ENCODE data around the gene BIRC7. TPM values are rescaled to one million over a fixed set of nuclear protein-coding genes. Genes with fewer than 3 reads are reported as not detected.

The BIRC7 gene
- total and polyA plus RNA-seq, 2 donors (not counting 3 experiments of a cell fraction or from before 2014, with no cell fraction given), result not detected

DNA sequence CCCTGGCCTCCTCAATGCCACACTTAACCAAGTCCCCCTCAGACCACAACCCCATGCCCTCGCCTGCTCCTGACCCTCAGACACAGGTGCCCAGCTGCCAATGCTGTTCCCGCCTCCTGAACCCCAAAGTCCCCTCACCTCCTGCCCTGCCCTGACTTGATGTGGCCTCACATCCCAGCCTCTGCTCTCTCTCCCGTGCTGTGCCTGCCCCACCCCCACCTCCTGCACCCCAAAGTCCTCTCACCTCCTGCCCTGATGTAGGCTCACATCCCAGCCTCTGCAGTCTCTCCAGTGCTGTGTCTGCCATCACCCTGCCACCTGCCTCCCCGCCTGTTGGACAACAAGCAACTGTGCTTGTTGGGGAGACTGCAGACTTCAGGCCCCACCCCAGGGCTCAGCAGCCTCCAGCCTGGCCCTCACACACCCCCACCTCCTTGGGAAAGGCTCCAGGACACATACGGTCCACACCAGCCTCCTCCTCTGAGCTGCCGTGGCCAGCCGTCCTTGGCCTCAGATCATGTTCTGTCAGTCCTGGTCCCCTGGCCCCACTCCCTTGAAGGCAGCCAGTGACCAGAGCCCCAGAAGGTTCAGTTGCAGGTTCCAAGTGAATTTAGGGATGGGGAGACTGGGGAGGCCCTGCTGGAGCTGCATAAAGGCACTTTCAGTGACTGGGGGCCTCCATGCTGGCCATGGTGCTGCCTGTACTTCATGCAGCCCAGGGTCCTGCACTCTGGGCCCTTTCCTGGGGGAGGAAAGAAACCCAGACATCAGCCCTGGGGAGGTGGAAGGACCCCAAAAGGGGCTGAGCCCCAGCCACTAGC lies 48.2 kb upstream of the BIRC7 start:
- Histone ChIP-seq H3K9me1 (replicated peaks; ENCODE audit: control insufficient read depth, extremely low read depth, insufficient read depth, low read length) (no peaks in the 10 kb centered on the region), H3K36me3 (ENCODE audit: control insufficient read depth in 2 of 2, extremely low read depth in 1 of 2, insufficient read depth in 2 of 2, low read length in 2 of 2) (no peaks in the 10 kb centered on the region), H3K4me2 (ENCODE audit: insufficient read depth, low read length) (no peak overlapping the region), H3K4me3 (replicated peaks in 1 of 3; ENCODE audit: insufficient read depth in 1 of 3, low read depth in 1 of 3, low read length in 3 of 3) (no peak overlapping the region), H3K27me3 (ENCODE audit: control insufficient read depth in 2 of 2, insufficient read depth in 2 of 2, low read length in 2 of 2) (no peaks in the 10 kb centered on the region), H3K27ac (ENCODE audit: insufficient read depth, low read depth, low read length) (no peak overlapping the region), H2AFZ (ENCODE audit: low read depth, low read length) (no peak overlapping the region), H3K79me2 (ENCODE audit: control insufficient read depth, insufficient read depth, low read length) (no peaks in the 10 kb centered on the region), H3K9ac (replicated peaks; ENCODE audit: extremely low read depth, insufficient read depth, low read length) (no peak overlapping the region), H3K4me1 (ENCODE audit: control insufficient read depth, extremely low read depth, insufficient read depth, low read length) (no peaks in the 10 kb centered on the region), H3K9me3 (replicated peaks; ENCODE audit: control insufficient read depth, insufficient read depth, low read length) (no peaks in the 10 kb centered on the region), H4K20me1 (replicated peaks; ENCODE audit: control insufficient read depth, extremely low read depth, insufficient read depth, low read length) (no peaks in the 10 kb centered on the region)
- TF ChIP-seq JUN (IDR thresholded peaks at IDR 0.05; ENCODE audit: borderline replicate concordance, insufficient read depth, insufficient read length, low read depth), result no peak
- TF ChIP-seq POLR2A (IDR thresholded peaks at IDR 0.05; ENCODE audit: low read depth, low read length), result no peak
- TF ChIP-seq EZH2 (IDR thresholded peaks at IDR 0.05; ENCODE audit: borderline replicate concordance, low read depth, low read length, severe bottlenecking), result no peak
- TF ChIP-seq MYC (IDR thresholded peaks at IDR 0.05; ENCODE audit: low read depth, low read length), result no peak
- TF ChIP-seq, protein P1, sequence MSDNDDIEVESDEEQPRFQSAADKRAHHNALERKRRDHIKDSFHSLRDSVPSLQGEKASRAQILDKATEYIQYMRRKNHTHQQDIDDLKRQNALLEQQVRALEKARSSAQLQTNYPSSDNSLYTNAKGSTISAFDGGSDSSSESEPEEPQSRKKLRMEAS (IDR thresholded peaks at IDR 0.05; ENCODE audit: insufficient read depth, insufficient read length), result no peak
- TF ChIP-seq POLR2AphosphoS5 (IDR thresholded peaks at IDR 0.05; ENCODE audit: insufficient read depth, low read depth, low read length), result no peak
- TF ChIP-seq, protein P2, sequence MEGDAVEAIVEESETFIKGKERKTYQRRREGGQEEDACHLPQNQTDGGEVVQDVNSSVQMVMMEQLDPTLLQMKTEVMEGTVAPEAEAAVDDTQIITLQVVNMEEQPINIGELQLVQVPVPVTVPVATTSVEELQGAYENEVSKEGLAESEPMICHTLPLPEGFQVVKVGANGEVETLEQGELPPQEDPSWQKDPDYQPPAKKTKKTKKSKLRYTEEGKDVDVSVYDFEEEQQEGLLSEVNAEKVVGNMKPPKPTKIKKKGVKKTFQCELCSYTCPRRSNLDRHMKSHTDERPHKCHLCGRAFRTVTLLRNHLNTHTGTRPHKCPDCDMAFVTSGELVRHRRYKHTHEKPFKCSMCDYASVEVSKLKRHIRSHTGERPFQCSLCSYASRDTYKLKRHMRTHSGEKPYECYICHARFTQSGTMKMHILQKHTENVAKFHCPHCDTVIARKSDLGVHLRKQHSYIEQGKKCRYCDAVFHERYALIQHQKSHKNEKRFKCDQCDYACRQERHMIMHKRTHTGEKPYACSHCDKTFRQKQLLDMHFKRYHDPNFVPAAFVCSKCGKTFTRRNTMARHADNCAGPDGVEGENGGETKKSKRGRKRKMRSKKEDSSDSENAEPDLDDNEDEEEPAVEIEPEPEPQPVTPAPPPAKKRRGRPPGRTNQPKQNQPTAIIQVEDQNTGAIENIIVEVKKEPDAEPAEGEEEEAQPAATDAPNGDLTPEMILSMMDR (IDR thresholded peaks at IDR 0.05; ENCODE audit: extremely low read depth in 1 of 2, insufficient read depth in 1 of 2, low read depth in 1 of 2, low read length in 2 of 2), result no peak
- TF ChIP-seq FOS (IDR thresholded peaks at IDR 0.05; ENCODE audit: borderline replicate concordance, insufficient read depth, low read length), result no peak
- no peak for TF ChIP-seq GATA2 (IDR thresholded peaks at IDR 0.05; ENCODE audit: insufficient read depth, insufficient read length, low read depth, low read length)
- ChIA-PET POLR2A (no interaction called here), CTCF (interaction anchor here (1.0 kb wide), 1 partner anchor 36 kb away, joined by 3 read pairs; no protein-coding TSS in a partner anchor)
- BruUV-seq (replicated peaks), result no TSS peak
- FAIRE-seq (no peak), DNase-seq (ENCODE audit: low read depth, low spot score) (no peak)
- intact Hi-C loops (cut with micrococcal nuclease) (no loop called here), dilution Hi-C loops (cut with MboI; ENCODE audit: extremely low pct_ligation_motif_present, low sequenced_read_pairs) (no loop called here)

All from endothelial cell of umbilical vein (primary cell).